ENCODE measurements around the gene RREB1. TPM values are rescaled to one million over a fixed set of nuclear protein-coding genes. Genes with fewer than 3 reads are reported as not detected.

Gene RREB1
- total and polyA plus RNA-seq, 2 experiments from 2014 or later = 8.5 to 25.5 TPM

- Histone ChIP-seq H3K27ac (ENCODE audit: low read depth) (no peak overlapping the region), H3F3A (replicated peaks; ENCODE audit: low read depth) (no peaks in the 10 kb centered on the region), H3K79me2 (replicated peaks; ENCODE audit: insufficient read depth) (no peaks in the 10 kb centered on the region), H3K4me1 (ENCODE audit: insufficient read depth) (no peaks in the 10 kb centered on the region), H4K20me1 (replicated peaks; ENCODE audit: insufficient read depth) (no peaks in the 10 kb centered on the region), H3K9me2 (ENCODE audit: insufficient read depth) (no peaks in the 10 kb centered on the region), H3K4me2 (no peak overlapping the region), H3K4me3 (no peak overlapping the region), H2AFZ (no peak overlapping the region), H3K36me3 (ENCODE audit: insufficient read depth) (no peaks in the 10 kb centered on the region), H3K27me3 (ENCODE audit: insufficient read depth) (no peaks in the 10 kb centered on the region)
- DNase-seq (ENCODE audit: low spot score) = no peak
- Mint-ChIP-seq H3K9me3 (no peaks in the 10 kb centered on the region), H3K36me3 (ENCODE audit: low read depth) (no peaks in the 10 kb centered on the region), H3K4me1 (0 out of 3 replicates have a peak, but pooled peaks cover 3% of the 10 kb centered on the region), H3K4me3 (no peak overlapping the region), H3K27ac (no peak overlapping the region), H3K27me3 (ENCODE audit: insufficient read depth, low read depth, poor library complexity) (peaks cover 2% of the 10 kb centered on the region)
- ATAC-seq = no peak
- TF ChIP-seq ZNF462 (CRISPR knock-in tag; IDR thresholded peaks at IDR 0.05) = no peak
- TF ChIP-seq POLR2AphosphoS5 (IDR thresholded peaks at IDR 0.05; ENCODE audit: low read depth) = no peak
- TF ChIP-seq CREB1 (CRISPR knock-in tag; IDR thresholded peaks at IDR 0.05; ENCODE audit: low read depth) = no peak
- no peak for TF ChIP-seq EZH2phosphoT487 (IDR thresholded peaks at IDR 0.05; ENCODE audit: unreplicated experiment)
- TF ChIP-seq ZNF331 (CRISPR knock-in tag; IDR thresholded peaks at IDR 0.05; ENCODE audit: low read depth) = no peak
- TF ChIP-seq EZH2 (IDR thresholded peaks at IDR 0.05; ENCODE audit: low read depth, unreplicated experiment) = no peak
Measured at GRCh38 chr6:7270320-7271204, 162.8 kb downstream of the RREB1 start.

All from GM23338 (cell line).